ENCODE data around the gene GBA3. TPM values are rescaled to one million over a fixed set of nuclear protein-coding genes. Genes with fewer than 3 reads are reported as not detected.

Gene GBA3
- total RNA-seq, 1 experiment from 2014 or later, result not detected

- H3K36me3 Mint-ChIP-seq (ENCODE audit: insufficient read depth in 1 of 3, low read depth in 3 of 3), result no peaks in the 10 kb centered on the region
- WGBS (ENCODE audit: extremely low coverage, insufficient read length, low lambda C conversion rate), result no CpG with 5 or more reads among the region's 6 CpGs
- no peak overlapping the region for H3K4me3 Mint-ChIP-seq
These were observed 131.4 kb downstream of the GBA3 start for GRCh38 chr4:22824091-22824490.

More at GRCh38 chr4:22824091-22824490, 131.4 kb downstream of the GBA3 start:
- no peaks in the 10 kb centered on the region for H3K4me1 ChIP-seq (ENCODE audit: insufficient read depth, low read length)
- H2BK120ac ChIP-seq (ENCODE audit: low read depth, low read length, poor library complexity, severe bottlenecking), result no peak overlapping the region
- no peak overlapping the region for H3K14ac ChIP-seq (ENCODE audit: insufficient read depth, low read length)
- H3K18ac ChIP-seq (ENCODE audit: insufficient read length, low read depth, low read length), result no peak overlapping the region
- H3K79me2 ChIP-seq (ENCODE audit: insufficient read depth, low read length), result no peaks in the 10 kb centered on the region
- no peak overlapping the region for H2AK5ac ChIP-seq (ENCODE audit: insufficient read length, low read length)
- no peaks in the 10 kb centered on the region for H3K79me1 ChIP-seq (ENCODE audit: insufficient read depth, low read depth, low read length, poor library complexity, severe bottlenecking)
- no peak overlapping the region for H4K5ac ChIP-seq (ENCODE audit: insufficient read length, low read depth, low read length)
- no peak overlapping the region for H3K23ac ChIP-seq (ENCODE audit: insufficient read length, low read depth, low read length)
- no peak for DNase-seq
- no peak overlapping the region for H2BK20ac ChIP-seq (ENCODE audit: low read depth, low read length, poor library complexity, severe bottlenecking)
- H3K4me2 ChIP-seq (ENCODE audit: insufficient read depth, insufficient read length, low read length), result no peak overlapping the region
- no peak overlapping the region for H3T11ph ChIP-seq (ENCODE audit: low read length)
- no peak overlapping the region for H2BK5ac ChIP-seq (ENCODE audit: insufficient read length, low read length)
- no peak overlapping the region for H2AFZ ChIP-seq (ENCODE audit: low read length)
- H4K8ac ChIP-seq (replicated peaks; ENCODE audit: insufficient read length, low read depth, low read length), result no peak overlapping the region
- no peak overlapping the region for H3K27ac Mint-ChIP-seq
- H2BK15ac ChIP-seq (ENCODE audit: low read depth, low read length), result no peak overlapping the region
- no peak overlapping the region for H3K4ac ChIP-seq (ENCODE audit: low read depth, low read length)
- H3K23me2 ChIP-seq (ENCODE audit: insufficient read length, low read depth, low read length, poor library complexity, severe bottlenecking), result no peaks in the 10 kb centered on the region
- H3K9me3 ChIP-seq (ENCODE audit: control insufficient read depth, low read depth, low read length), result no peaks in the 10 kb centered on the region
- no peaks in the 10 kb centered on the region; a peak in 1 of 5 replicates for H3K9me3 Mint-ChIP-seq
- TF ChIP-seq, protein P1, sequence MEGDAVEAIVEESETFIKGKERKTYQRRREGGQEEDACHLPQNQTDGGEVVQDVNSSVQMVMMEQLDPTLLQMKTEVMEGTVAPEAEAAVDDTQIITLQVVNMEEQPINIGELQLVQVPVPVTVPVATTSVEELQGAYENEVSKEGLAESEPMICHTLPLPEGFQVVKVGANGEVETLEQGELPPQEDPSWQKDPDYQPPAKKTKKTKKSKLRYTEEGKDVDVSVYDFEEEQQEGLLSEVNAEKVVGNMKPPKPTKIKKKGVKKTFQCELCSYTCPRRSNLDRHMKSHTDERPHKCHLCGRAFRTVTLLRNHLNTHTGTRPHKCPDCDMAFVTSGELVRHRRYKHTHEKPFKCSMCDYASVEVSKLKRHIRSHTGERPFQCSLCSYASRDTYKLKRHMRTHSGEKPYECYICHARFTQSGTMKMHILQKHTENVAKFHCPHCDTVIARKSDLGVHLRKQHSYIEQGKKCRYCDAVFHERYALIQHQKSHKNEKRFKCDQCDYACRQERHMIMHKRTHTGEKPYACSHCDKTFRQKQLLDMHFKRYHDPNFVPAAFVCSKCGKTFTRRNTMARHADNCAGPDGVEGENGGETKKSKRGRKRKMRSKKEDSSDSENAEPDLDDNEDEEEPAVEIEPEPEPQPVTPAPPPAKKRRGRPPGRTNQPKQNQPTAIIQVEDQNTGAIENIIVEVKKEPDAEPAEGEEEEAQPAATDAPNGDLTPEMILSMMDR (conservative IDR thresholded peaks at IDR 0.05), result no peak
- no peaks in the 10 kb centered on the region for H3K27me3 Mint-ChIP-seq (ENCODE audit: low read depth)
- no peaks in the 10 kb centered on the region for H3K27me3 ChIP-seq (ENCODE audit: insufficient read depth, low read length)
- no peak overlapping the region for H3K56ac ChIP-seq (ENCODE audit: insufficient read length, low read depth, low read length)
- H3K4me1 Mint-ChIP-seq, result no peaks in the 10 kb centered on the region
- H4K91ac ChIP-seq (ENCODE audit: insufficient read length, low read depth, low read length), result no peak overlapping the region
- no peak overlapping the region for H3K9ac ChIP-seq (ENCODE audit: extremely low read depth, insufficient read length, low read length)
- H2BK12ac ChIP-seq (ENCODE audit: insufficient read length, low read depth, low read length), result no peak overlapping the region
- no peak overlapping the region for H3K27ac ChIP-seq (ENCODE audit: insufficient read length, low read depth, low read length)
- H4K20me1 ChIP-seq (ENCODE audit: control insufficient read depth, insufficient read depth, insufficient read length), result no peaks in the 10 kb centered on the region
